Measurements from ENCODE around the gene PSMG4.

Gene PSMG4

GRCh38 chr6:3291987-3292386 is 33.2 kb downstream of the PSMG4 start:
- DNase-seq, result no peak

DNA sequence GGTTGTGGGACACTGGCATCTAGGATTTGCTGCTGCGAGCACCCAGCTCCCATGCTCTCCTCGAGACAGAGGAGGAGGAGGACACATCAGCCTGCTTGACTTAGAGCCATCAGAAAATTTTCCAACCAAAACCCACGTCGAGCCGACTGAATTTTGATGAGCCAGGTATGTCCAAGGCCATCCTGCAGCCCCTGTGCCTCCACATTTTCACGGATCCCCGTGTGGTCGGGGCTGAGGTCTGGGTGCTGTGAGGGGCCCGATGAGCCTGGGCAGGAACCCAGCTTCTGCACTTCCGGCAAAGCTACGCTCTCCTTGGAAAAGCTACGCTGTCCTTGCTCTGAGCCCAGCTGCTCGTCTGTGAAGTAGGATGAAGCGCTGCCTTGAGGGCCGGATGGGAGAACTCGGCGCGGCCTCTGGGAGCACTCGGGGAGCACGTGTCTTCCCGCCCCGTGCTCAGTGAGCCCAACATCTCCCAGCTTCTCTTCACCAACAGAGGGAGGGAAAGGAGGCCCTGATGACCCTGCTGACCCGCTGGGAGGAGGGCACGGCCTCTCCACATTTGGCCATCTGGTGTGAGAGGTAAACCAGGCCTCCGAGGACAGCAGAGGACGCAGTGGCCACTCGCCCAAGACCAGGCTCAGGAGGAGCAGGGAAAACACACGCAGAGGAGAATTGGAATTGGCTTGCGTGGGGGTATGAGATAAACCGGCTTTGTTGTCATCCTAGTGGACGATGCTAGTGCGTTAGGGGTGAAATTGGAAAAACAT is 33.9 kb downstream of the PSMG4 start:
- DNase-seq, result no peak

GRCh38 chr6:3293271-3294155 is 34.8 kb downstream of the PSMG4 start:
- no peak for DNase-seq

GRCh38 chr6:3294396-3294795 is 35.6 kb downstream of the PSMG4 start:
- DNase-seq, result no peak

DNA sequence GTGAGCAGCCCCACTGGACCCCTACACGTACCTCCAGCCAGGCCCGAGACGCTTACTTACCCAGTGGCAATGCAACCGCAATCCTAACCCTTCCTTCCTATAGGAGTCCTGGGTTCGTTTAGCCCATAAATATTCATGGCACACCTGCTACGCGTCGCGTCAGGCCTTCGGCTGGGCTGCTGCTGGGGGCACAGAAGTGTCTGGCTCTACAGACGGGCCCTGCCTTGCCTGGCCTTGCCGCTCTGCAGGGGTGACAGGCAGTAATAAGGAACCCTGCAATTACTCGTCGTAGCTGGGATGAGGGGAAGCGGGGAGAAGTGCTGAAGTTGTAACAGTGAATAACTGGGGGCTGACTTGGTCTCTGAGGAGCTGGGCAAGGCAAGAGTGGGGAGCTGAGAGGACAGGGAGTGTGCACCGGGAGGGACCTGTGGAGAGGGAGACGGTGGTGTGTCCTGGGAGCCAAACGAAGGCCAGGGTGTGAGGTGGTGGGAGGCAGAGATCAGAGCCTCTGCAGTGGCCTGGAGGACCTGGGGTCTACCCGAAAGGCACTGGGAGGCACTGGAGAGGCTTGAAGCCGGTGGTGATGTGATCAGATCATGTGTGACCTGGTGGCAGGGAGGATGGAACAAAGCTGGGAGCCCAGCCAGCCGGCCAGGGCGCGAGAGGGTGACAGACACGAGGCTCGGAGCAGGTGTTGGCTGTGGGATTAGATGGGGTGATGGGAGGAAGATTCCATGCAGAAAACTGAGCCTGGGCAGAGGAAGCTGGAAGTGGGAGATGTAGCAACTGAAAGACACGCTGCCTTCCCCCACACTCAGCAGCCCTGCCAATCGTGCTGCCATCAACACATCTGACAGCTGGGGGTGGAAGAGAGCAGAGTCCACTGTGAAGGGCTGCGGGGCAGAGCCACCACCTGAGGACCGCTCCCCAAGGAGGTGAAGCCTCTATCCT is 36.4 kb downstream of the PSMG4 start:
- DNase-seq, result no peak

DNA sequence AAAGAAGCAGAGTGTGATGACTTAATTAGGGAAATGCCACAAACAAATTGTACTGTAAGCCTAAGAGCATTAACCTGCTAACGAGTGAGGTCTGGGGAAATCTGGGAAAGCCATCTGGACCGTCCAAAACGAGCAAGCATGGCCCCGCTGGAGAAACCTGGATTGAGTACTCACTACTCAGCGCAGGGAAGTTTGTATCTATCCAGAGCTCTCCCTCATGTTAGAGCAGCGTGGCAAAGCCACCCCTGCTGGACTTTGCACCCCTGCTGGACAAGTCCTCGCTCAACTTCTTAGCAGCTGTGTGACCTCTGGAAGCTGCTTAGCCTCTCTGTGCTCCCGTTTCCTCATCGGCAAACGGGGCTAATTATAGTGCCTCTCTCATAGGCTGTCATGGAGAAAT is 37.3 kb downstream of the PSMG4 start:
- DNase-seq, result no peak

DNA sequence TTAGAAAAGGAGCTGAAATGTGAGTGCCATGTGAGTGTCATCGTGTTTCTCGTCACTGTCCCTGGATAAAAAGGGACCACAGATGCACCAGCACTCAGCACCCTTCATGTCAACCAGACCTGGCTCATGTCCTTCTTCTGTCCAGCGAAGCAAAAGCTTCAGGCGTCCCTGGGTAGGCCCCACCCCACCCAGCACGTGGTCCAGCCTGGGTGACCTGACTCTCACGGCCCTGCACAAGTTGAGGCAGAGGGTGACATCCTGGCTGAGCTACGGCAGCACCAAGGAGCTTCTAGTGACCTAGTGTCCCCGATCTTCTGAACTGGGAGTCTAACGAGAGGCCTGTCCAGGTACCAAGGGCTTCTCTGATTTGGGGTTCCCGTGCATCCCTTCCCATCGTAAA is 37.8 kb downstream of the PSMG4 start:
- DNase-seq, result no peak

DNA sequence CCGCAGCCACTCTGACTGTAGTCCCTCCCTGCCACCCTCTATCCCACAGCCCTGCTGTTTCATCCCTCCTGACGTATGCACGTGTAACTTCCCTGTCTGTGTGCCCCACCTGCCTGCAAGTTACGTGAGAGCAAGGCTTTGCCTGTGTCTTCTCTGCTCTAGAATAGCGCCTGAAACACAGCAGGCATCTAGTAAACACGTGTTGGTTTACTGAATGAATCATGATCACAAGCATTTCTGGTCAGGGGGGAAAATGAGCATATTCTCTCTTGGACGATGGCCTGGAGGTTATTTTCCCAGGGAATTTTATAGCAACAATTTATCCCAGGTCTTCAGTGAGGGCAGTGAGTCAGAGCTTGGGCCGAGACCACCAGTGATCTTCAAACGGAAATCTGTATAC is 38.3 kb downstream of the PSMG4 start:
- no peak for DNase-seq

GRCh38 chr6:3297909-3298308 is 39.2 kb downstream of the PSMG4 start:
- DNase-seq, result no peak

- no peak for DNase-seq
Measured at GRCh38 chr6:3299221-3299620, 40.5 kb downstream of the PSMG4 start.

GRCh38 chr6:3301506-3301905 is 42.8 kb downstream of the PSMG4 start:
- DNase-seq, result no peak

DNA sequence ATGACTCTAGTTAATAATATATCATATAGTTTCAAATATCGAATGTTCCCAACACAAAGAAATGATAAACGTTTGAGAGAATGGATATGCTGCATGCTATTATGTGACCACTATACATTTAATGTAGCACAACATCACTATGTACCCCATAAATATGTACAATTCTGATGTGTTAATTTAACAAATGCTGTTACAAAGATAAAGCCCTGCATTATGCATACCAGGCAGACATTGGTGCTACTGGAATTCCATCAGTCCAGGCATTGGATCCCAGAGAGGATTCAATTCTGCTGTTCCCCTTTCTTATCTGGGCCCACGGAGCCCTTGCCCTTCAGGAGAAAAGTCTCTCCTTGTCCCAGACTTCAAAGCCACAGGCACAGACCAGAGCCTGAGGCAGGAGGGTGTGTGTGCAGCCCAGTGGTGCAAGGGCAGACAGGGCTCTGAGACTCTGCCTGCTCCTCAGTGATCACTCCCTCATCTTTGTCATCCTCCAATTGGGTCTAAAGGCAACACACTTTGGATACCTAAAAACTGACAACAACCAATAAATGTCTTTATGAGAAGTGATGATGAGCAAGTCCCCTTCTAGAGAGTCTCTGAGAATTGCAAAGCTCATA is 45.2 kb downstream of the PSMG4 start:
- DNase-seq, result no peak

- DNase-seq, result no peak
Measured at GRCh38 chr6:3304500-3305215, 45.9 kb downstream of the PSMG4 start.

- DNase-seq, result no peak
Measured at GRCh38 chr6:3305216-3305565, 46.4 kb downstream of the PSMG4 start.

- no peak for DNase-seq
Measured at GRCh38 chr6:3305831-3306230, 47.1 kb downstream of the PSMG4 start.

- DNase-seq, result no peak
Measured at GRCh38 chr6:3306848-3307247, 48.1 kb downstream of the PSMG4 start.

GRCh38 chr6:3307436-3307835 is 48.7 kb downstream of the PSMG4 start:
- DNase-seq, result no peak

DNA sequence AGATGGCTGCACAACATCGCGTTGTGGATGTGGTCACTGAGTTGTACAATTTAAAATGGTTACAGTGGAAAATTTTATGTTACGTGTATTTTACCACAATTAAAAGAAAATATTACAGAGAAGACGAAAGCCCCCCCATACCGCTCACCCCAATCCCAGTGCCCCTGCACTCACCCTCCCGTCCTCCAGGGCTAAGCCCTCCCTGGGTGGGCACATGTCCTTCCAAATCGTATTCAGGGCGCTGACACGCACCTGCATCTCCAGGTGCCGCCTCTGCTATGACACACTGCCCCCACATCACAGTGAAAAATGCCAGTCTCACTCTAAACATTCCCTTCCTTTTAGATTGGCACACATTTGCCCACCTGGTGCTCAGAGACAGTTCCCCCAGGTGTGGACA is 49.4 kb downstream of the PSMG4 start:
- DNase-seq, result no peak

DNA sequence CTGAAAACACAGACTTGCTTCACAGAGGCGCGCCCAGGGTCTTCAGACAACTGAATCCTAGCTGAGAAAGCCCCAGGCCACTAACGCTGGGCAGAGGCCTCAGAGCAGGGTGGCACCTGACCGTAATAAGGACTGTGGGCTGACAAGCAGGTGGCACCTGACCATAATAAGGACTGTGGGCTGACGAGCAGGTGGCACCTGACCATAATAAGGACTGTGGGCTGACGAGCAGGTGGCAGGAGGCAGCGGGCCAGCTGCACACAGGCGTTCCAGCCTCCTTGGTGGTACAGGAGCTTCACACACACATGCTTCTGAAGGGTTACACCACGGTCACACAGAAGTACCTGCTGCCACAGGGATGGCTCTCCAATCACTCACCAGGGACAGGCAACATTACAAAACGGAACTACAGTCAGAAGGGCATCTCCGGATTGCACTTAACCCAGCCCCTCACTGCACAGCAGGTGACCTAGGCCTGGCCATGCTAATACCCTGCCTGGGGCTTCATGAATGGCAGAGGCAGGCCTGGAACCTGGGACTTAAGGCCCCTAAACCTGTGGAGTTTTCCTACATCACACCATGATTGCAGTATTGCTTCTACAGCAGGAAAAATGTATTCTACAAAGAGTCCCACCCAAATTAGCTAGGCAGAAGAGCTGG is 50.8 kb downstream of the PSMG4 start:
- DNase-seq, result no peak

DNA sequence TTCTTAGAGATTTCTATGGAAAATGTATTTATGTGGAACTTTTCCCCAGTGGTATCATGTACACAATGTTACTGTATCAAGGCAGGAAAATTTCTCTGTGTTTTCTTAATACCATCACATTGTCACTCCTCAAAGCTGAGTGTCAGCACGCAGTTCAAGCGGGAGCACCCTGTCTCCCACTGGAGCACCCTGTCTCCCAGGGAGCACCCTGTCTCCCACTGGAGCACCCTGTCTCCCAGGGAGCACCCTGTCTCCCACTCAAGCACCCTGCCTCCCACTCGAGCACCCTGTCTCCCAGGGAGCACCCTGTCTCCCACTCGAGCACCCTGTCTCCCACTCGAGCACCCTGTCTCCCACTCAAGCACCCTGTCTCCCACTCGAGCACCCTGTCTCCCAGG is 51.3 kb downstream of the PSMG4 start:
- no peak for DNase-seq

DNA sequence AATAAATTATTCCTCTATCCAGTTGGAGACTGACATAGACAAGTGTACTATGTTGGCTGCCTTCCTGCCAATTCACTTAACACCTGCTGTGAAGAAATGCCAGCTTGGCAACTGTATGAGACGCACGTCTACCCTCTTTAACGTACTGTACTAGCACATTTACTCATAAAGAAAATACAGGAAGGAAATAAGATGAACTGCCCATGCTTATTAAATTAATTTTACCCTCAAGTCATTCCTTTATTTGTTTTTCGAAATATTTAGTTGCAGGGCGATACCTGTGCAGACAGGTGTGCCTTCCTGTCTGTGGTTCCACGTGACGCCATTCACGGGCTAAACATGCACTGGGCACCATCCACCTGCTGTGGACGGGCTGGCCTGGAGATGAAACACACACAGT is 52.0 kb downstream of the PSMG4 start:
- DNase-seq, result no peak

GRCh38 chr6:3311826-3312225 is 53.1 kb downstream of the PSMG4 start:
- no peak for DNase-seq
